Endothelial cell of umbilical vein (primary cell): ENCODE results near the gene CDH9. TPM values are rescaled to one million over a fixed set of nuclear protein-coding genes. Genes with fewer than 3 reads are reported as not detected.

Source experiments
- BruUV-seq: library from RNA; stranded (reverse); fragments of 400-500 nt; replicated peaks from 2 replicates; lab custom pipeline; 2021; lab: Mats Ljungman, UMichigan
- CTCF ChIA-PET: fragments of 300-600, 350-600 bp; sonication (Branson Sonifier 250); formaldehyde crosslinking; loops from one replicate; lab custom pipeline; 2021; ENCODE audit warnings: antibody characterized with exemption, inconsistent platforms; lab: Charles Lee
- POLR2A ChIA-PET: fragments of 300-600, 350-600 bp; sonication (Branson Sonifier 250); formaldehyde crosslinking; loops from one replicate; lab custom pipeline; 2021; ENCODE audit warnings: antibody characterized with exemption, inconsistent platforms; lab: Charles Lee
- DNase-seq: peaks from one replicate; pipeline ENCODE4 v3.0.0-alpha.2; 2011; ENCODE audit warnings: low read depth, low spot score
- FAIRE-seq: peaks from 2 replicates; lab custom pipeline; 2011; peaks lifted over from hg19 to GRCh38; lab: Jason Lieb, UNC
- H2AFZ ChIP-seq: 2 replicates; pipeline ENCODE4 v1.6.0; 2012; ENCODE audit warnings: low read depth, low read length, control low read depth, inconsistent platforms
- H3K27ac ChIP-seq: 2 replicates; pipeline ENCODE4 v1.5.1; 2011; ENCODE audit warnings: low read depth, mild to moderate bottlenecking, control low read depth, low read length, moderate library complexity; ENCODE audit not compliant: insufficient read depth
- H3K27me3 ChIP-seq, 2 experiments: 2 replicates each; pipeline versions ENCODE4 v1.6.0 to v1.6.1; 2011; ENCODE audit warnings: low read length in 2 of 2, mixed read lengths in 1 of 2; ENCODE audit not compliant: control insufficient read depth in 2 of 2, insufficient read depth in 2 of 2
- H3K36me3 ChIP-seq, 2 experiments: 2 replicates in 1 of 2; 3 replicates in 1 of 2; pipeline ENCODE4 v1.5.1; 2011; ENCODE audit warnings: low read length in 2 of 2, mild to moderate bottlenecking in 1 of 2, moderate library complexity in 1 of 2; ENCODE audit not compliant: control insufficient read depth in 2 of 2, insufficient read depth in 2 of 2; ENCODE audit errors: extremely low read depth in 1 of 2
- H3K4me1 ChIP-seq: 3 replicates; pipeline ENCODE4 v1.5.1; 2011; ENCODE audit warnings: mild to moderate bottlenecking, low read length; ENCODE audit not compliant: control insufficient read depth, insufficient read depth; ENCODE audit errors: extremely low read depth
- H3K4me2 ChIP-seq: 2 replicates; pipeline ENCODE4 v1.6.1; 2011; ENCODE audit warnings: low read length, control low read depth, mixed read lengths; ENCODE audit not compliant: insufficient read depth
- H3K4me3 ChIP-seq, 3 experiments: fragments of 200-600 bp in 1 of 3; sonication (generic), shearing (Covaris generic) in 1 of 3; replicated peaks in 1 of 3; 2 replicates each; pipeline ENCODE4 v1.5.1; 2011 to 2016; ENCODE audit warnings: control low read depth in 3 of 3, low read length in 3 of 3, mild to moderate bottlenecking in 2 of 3, inconsistent platforms in 1 of 3, low read depth in 1 of 3, moderate library complexity in 1 of 3; ENCODE audit not compliant: insufficient read depth in 1 of 3
- H3K79me2 ChIP-seq: 2 replicates; pipeline ENCODE4 v1.6.0; 2012; ENCODE audit warnings: low read length, inconsistent platforms; ENCODE audit not compliant: control insufficient read depth, insufficient read depth
- H3K9ac ChIP-seq: replicated peaks from 2 replicates; pipeline ENCODE3; 2011; ENCODE audit warnings: low read length, control low read depth; ENCODE audit not compliant: insufficient read depth; ENCODE audit errors: extremely low read depth
- H3K9me1 ChIP-seq: replicated peaks from 3 replicates; pipeline ENCODE4 v1.6.0; 2011; ENCODE audit warnings: mild to moderate bottlenecking, low read length; ENCODE audit not compliant: control insufficient read depth, insufficient read depth; ENCODE audit errors: extremely low read depth
- H3K9me3 ChIP-seq: replicated peaks from 2 replicates; pipeline ENCODE4 v1.5.1; 2012; ENCODE audit warnings: low read length, inconsistent platforms; ENCODE audit not compliant: control insufficient read depth, insufficient read depth
- H4K20me1 ChIP-seq: replicated peaks from 2 replicates; pipeline ENCODE3; 2011; ENCODE audit warnings: mild to moderate bottlenecking, low read length; ENCODE audit not compliant: control insufficient read depth, insufficient read depth; ENCODE audit errors: extremely low read depth
- EZH2 ChIP-seq: IDR thresholded peaks from 2 replicates; pipeline ENCODE4 v1.6.1; 2012; ENCODE audit warnings: borderline replicate concordance, low read depth, mild to moderate bottlenecking, moderate library complexity, low read length, inconsistent platforms; ENCODE audit not compliant: severe bottlenecking
- FOS ChIP-seq: IDR thresholded peaks from 2 replicates; pipeline ENCODE4 v1.6.1; 2011; ENCODE audit warnings: mild to moderate bottlenecking, low read length, moderate library complexity, borderline replicate concordance; ENCODE audit not compliant: insufficient read depth
- GATA2 ChIP-seq: IDR thresholded peaks from 2 replicates; pipeline ENCODE4 v1.7.0; 2011; ENCODE audit warnings: low read depth, mild to moderate bottlenecking, moderate library complexity, mixed read lengths, low read length; ENCODE audit not compliant: insufficient read length, insufficient read depth
- JUN ChIP-seq: IDR thresholded peaks from 2 replicates; pipeline ENCODE4 v1.6.1; 2011; ENCODE audit warnings: borderline replicate concordance, low read depth; ENCODE audit not compliant: insufficient read length, insufficient read depth
- MYC ChIP-seq: IDR thresholded peaks from one replicate; pipeline ENCODE4 v1.6.1; 2011; ENCODE audit warnings: mild to moderate bottlenecking, low read depth, low read length
- POLR2A ChIP-seq: IDR thresholded peaks from 2 replicates; pipeline ENCODE4 v1.6.1; 2012; ENCODE audit warnings: low read depth, mild to moderate bottlenecking, control low read depth, low read length
- POLR2AphosphoS5 ChIP-seq: IDR thresholded peaks from 2 replicates; pipeline ENCODE4 v1.6.1; 2012; ENCODE audit warnings: low read depth, mild to moderate bottlenecking, control low read depth, low read length, moderate library complexity; ENCODE audit not compliant: insufficient read depth
- dilution Hi-C: fragments of 300-500 bp; cut with MboI; formaldehyde crosslinking; loops from one replicate; pipeline ENCODE4 v1.15.0; 2019; ENCODE audit warnings: low sequenced_read_pairs; ENCODE audit not compliant: extremely low pct_ligation_motif_present
- intact Hi-C: fragments of 100-400 bp; cut with micrococcal nuclease; formaldehyde crosslinking; loops from one replicate; pipeline ENCODE4 v1.10.0; 2022
- polyA plus RNA-seq, 4 experiments: library from polyadenylated mRNA; depleted of rRNA in 3 of 4; stranded (reverse) in 3 of 4; unstranded in 1 of 4; fragments of >200 nt; gene quantifications; 2 replicates each; pipeline versions ENCODE4 v1.2.1 to v1.2.3, GENCODE V29; 2011 to 2012; ENCODE audit warnings: missing spikeins in 1 of 4
- total RNA-seq: library from RNA; stranded (reverse); gene quantifications from 2 replicates; pipeline ENCODE4 v1.2.3, GENCODE V29; 2021
- TF ChIP-seq, protein P1 (sequence below): IDR thresholded peaks from 2 replicates; pipeline ENCODE4 v1.6.1; 2011; ENCODE audit not compliant: insufficient read depth, insufficient read length
- TF ChIP-seq, protein P2 (sequence below), 2 donors: IDR thresholded peaks; 1 replicate in 1 of 2; 2 replicates in 1 of 2; pipeline ENCODE4 v1.5.1; 2011; ENCODE audit warnings: low read length in 2 of 2, mild to moderate bottlenecking in 2 of 2, moderate library complexity in 2 of 2, control low read depth in 1 of 2, inconsistent platforms in 1 of 2, low read depth in 1 of 2; ENCODE audit not compliant: insufficient read depth in 1 of 2; ENCODE audit errors: extremely low read depth in 1 of 2

Gene CDH9
- total and polyA plus RNA-seq, 2 donors (not counting 3 experiments of a cell fraction or from before 2014, with no cell fraction given): not detected

DNA sequence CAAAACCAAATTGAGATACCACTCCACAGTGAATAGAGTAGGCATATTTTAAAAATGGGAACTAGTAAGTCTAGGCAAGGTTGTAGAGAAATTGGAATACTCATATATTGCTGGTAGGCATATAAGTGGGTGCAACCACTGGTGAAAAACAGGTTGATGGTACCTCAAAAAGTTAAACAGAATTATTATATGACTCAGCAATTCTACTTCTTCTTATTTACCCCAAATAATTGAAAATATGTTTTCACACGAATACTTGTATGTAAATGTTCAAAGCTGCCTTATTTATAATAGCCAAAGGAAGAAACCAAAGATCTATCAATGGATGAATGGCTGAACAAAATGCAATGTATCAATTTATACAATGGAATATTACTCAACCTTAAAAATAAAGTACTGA lies 79.1 kb downstream of the CDH9 start:
- DNase-seq (no peak), FAIRE-seq (no peak)
- intact Hi-C loops: no loop called here
- Histone ChIP-seq H3K9ac (no peak overlapping the region), H3K27ac (no peak overlapping the region), H3K27me3 (no peaks in the 10 kb centered on the region), H3K4me2 (no peak overlapping the region), H3K4me1 (no peaks in the 10 kb centered on the region), H3K4me3 (no peak overlapping the region), H3K36me3 (no peaks in the 10 kb centered on the region), H3K79me2 (no peaks in the 10 kb centered on the region), H2AFZ (no peak overlapping the region), H4K20me1 (no peaks in the 10 kb centered on the region), H3K9me3 (peaks cover 2% of the 10 kb centered on the region), H3K9me1 (no peaks in the 10 kb centered on the region)
- ChIA-PET POLR2A (no interaction called here), CTCF (no interaction called here)
- TF ChIP-seq, protein P1, sequence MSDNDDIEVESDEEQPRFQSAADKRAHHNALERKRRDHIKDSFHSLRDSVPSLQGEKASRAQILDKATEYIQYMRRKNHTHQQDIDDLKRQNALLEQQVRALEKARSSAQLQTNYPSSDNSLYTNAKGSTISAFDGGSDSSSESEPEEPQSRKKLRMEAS: no peak
- no peak for TF ChIP-seq POLR2A
- no peak for TF ChIP-seq POLR2AphosphoS5
- no peak for TF ChIP-seq MYC
- TF ChIP-seq, protein P2, sequence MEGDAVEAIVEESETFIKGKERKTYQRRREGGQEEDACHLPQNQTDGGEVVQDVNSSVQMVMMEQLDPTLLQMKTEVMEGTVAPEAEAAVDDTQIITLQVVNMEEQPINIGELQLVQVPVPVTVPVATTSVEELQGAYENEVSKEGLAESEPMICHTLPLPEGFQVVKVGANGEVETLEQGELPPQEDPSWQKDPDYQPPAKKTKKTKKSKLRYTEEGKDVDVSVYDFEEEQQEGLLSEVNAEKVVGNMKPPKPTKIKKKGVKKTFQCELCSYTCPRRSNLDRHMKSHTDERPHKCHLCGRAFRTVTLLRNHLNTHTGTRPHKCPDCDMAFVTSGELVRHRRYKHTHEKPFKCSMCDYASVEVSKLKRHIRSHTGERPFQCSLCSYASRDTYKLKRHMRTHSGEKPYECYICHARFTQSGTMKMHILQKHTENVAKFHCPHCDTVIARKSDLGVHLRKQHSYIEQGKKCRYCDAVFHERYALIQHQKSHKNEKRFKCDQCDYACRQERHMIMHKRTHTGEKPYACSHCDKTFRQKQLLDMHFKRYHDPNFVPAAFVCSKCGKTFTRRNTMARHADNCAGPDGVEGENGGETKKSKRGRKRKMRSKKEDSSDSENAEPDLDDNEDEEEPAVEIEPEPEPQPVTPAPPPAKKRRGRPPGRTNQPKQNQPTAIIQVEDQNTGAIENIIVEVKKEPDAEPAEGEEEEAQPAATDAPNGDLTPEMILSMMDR (IDR thresholded peaks at IDR 0.05; ENCODE audit: extremely low read depth in 1 of 2, insufficient read depth in 1 of 2, low read depth in 1 of 2, low read length in 2 of 2): no peak
- no peak for TF ChIP-seq JUN
- no peak for TF ChIP-seq GATA2
- no peak for TF ChIP-seq EZH2
- no peak for TF ChIP-seq FOS
- dilution Hi-C loops: no loop called here
- BruUV-seq: no TSS peak
